Measurements from ENCODE around the gene VCY. TPM values are rescaled to one million over a fixed set of nuclear protein-coding genes. Genes with fewer than 3 reads are reported as not detected.
"Not testable (repeated sequence)": the region's sequence is repeated elsewhere in the genome, so short reads cannot be mapped to it uniquely, and the experiment has no call there.

VCY gene
- total RNA-seq (ENCODE audit: low replicate concordance): not detected in 2 replicates
- long read RNA-seq: 0 reads

DNA sequence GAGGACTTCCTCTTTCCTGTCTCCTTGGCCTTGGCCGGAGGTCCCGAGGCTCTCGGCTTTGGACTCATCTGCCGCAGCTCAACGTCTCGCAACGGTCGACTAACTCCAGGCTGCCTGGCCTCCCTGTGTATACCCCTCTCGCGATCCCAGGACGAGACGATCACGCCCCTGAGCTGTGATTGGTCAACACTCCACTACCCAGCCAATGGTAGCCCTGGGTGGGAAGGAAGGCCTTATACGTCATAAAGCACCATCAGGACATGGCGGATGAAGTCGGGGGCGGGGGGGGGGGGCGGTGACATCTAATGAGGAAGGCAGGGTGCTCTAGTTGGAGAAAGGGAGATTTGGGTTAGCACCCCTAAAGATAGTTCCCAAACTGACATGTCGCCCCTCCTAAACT lies at the start of gene VCY:
Gene VCY, minus strand, starts transcription at position 101 of the 400 bp plus-strand sequence. Its CDS starts 33 bp downstream, at position 68.
- DNase-seq (ENCODE audit: extremely low spot score, unreplicated experiment); H3K27ac Mint-ChIP-seq; H3K4me1 Mint-ChIP-seq (ENCODE audit: unreplicated experiment); H3K9me3 Mint-ChIP-seq; H3K27me3 Mint-ChIP-seq; H3K36me3 Mint-ChIP-seq; H3K4me3 Mint-ChIP-seq: not testable (repeated sequence)

DNA sequence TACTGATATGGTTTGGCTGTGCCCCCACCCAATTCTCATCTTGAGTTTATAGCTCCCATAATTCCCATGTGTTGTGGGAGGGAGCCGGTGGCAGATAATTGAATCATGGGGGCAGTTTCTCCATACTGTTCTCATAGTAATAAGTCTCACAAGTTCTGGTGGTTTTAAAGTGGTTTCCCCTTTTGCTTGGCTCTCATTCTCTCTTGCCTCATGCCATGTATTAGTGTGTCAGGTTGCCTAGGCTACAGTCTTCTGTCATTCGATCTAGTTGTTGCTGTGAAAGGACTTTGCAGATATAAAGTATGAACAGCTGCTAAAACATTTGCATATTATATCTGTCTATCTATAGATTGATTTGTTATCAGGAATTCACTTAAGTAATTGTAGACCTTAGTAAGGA lies 44.1 kb upstream of the VCY start:
- not testable (repeated sequence) for H3K36me3 Mint-ChIP-seq; H3K9me3 Mint-ChIP-seq; H3K27me3 Mint-ChIP-seq; H3K27ac Mint-ChIP-seq; H3K4me3 Mint-ChIP-seq; H3K4me1 Mint-ChIP-seq (ENCODE audit: unreplicated experiment); DNase-seq (ENCODE audit: extremely low spot score, unreplicated experiment)

DNA sequence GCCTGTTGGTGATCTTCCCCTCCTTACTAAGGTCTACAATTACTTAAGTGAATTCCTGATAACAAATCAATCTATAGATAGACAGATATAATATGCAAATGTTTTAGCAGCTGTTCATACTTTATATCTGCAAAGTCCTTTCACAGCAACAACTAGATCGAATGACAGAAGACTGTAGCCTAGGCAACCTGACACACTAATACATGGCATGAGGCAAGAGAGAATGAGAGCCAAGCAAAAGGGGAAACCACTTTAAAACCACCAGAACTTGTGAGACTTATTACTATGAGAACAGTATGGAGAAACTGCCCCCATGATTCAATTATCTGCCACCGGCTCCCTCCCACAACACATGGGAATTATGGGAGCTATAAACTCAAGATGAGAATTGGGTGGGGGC lies 25.6 kb upstream of the VCY start:
- DNase-seq (ENCODE audit: extremely low spot score, unreplicated experiment); H3K27ac Mint-ChIP-seq; H3K4me1 Mint-ChIP-seq (ENCODE audit: unreplicated experiment); H3K4me3 Mint-ChIP-seq; H3K9me3 Mint-ChIP-seq; H3K36me3 Mint-ChIP-seq; H3K27me3 Mint-ChIP-seq: not testable (repeated sequence)

DNA sequence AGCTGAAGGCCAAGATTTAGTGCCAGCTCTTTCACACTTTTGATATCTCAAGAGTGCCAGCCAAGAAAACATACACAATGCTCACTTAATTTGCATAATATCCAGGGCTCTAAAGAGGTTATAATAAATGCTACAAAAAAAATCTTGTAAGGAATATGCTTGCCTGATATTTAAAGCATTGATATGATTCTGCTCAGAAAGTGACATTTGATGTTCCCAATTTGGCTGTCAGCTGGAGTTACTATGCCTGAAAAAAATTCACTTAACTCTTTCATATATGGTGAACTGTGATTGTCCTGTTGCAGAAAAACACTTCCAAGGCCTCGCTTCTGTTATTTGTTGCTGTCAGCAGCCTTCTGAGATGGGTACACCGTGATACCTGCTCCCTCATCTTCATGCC lies 43.9 kb downstream of the VCY start:
- H3K4me1 Mint-ChIP-seq (ENCODE audit: unreplicated experiment); H3K27me3 Mint-ChIP-seq; DNase-seq (ENCODE audit: extremely low spot score, unreplicated experiment); H3K9me3 Mint-ChIP-seq; H3K36me3 Mint-ChIP-seq; H3K27ac Mint-ChIP-seq; H3K4me3 Mint-ChIP-seq: not testable (repeated sequence)

Other genes with a start within 250 kb of the VCY start
- not detected in 2 replicates for gene VCY1B, start 69.8 kb upstream of the VCY start, total RNA-seq (ENCODE audit: low replicate concordance)